H9 (cell line): ENCODE data around the gene PHACTR4. TPM values are rescaled to one million over a fixed set of nuclear protein-coding genes. Genes with fewer than 3 reads are reported as not detected.

Experiments
- DNase-seq: peaks from one replicate; pipeline ENCODE4 v3.0.0-alpha.2; 2017
- H2AFZ ChIP-seq: one replicate; pipeline ENCODE4 v1.6.1; 2013; ENCODE audit warnings: mild to moderate bottlenecking, low read length, control low read depth, moderate library complexity
- H2AK5ac ChIP-seq: 2 replicates; pipeline ENCODE4 v1.6.1; 2013; ENCODE audit warnings: low read length, control low read depth, mixed read lengths; ENCODE audit not compliant: insufficient read length
- H2BK120ac ChIP-seq: one replicate; pipeline ENCODE4 v1.6.1; 2013; ENCODE audit warnings: low read depth, mild to moderate bottlenecking, low read length, control low read depth, inconsistent platforms; ENCODE audit not compliant: poor library complexity, severe bottlenecking
- H2BK12ac ChIP-seq: 2 replicates; pipeline ENCODE4 v1.6.1; 2013; ENCODE audit warnings: low read length, control low read depth, mixed read lengths, low read depth; ENCODE audit not compliant: insufficient read length
- H2BK15ac ChIP-seq: 2 replicates; pipeline ENCODE4 v1.6.1; 2013; ENCODE audit warnings: low read depth, low read length, control low read depth
- H2BK20ac ChIP-seq: one replicate; pipeline ENCODE4 v1.6.1; 2013; ENCODE audit warnings: low read depth, mild to moderate bottlenecking, low read length, control low read depth, inconsistent platforms; ENCODE audit not compliant: poor library complexity, severe bottlenecking
- H2BK5ac ChIP-seq: 2 replicates; pipeline ENCODE4 v1.6.1; 2013; ENCODE audit warnings: low read length, control low read depth, mixed read lengths; ENCODE audit not compliant: insufficient read length
- H3K14ac ChIP-seq: 2 replicates; pipeline ENCODE4 v1.6.1; 2013; ENCODE audit warnings: low read length, control low read depth; ENCODE audit not compliant: insufficient read depth
- H3K18ac ChIP-seq: 2 replicates; pipeline ENCODE4 v1.6.1; 2013; ENCODE audit warnings: low read depth, mild to moderate bottlenecking, mixed read lengths, low read length, control low read depth; ENCODE audit not compliant: insufficient read length
- H3K23ac ChIP-seq: 2 replicates; pipeline ENCODE4 v1.6.1; 2013; ENCODE audit warnings: low read length, control low read depth, mixed read lengths, low read depth; ENCODE audit not compliant: insufficient read length
- H3K23me2 ChIP-seq: 2 replicates; pipeline ENCODE4 v1.6.1; 2013; ENCODE audit warnings: low read depth, mild to moderate bottlenecking, mixed read lengths, low read length, control low read depth; ENCODE audit not compliant: insufficient read length, poor library complexity, severe bottlenecking
- H3K27ac ChIP-seq: 2 replicates; pipeline ENCODE4 v1.5.1; 2013; ENCODE audit warnings: low read length, control low read depth, mixed read lengths, low read depth; ENCODE audit not compliant: insufficient read length
- H3K27me3 ChIP-seq: 2 replicates; pipeline ENCODE4 v1.6.1; 2013; ENCODE audit warnings: low read length, control low read depth, inconsistent platforms; ENCODE audit not compliant: insufficient read depth
- H3K4ac ChIP-seq: 2 replicates; pipeline ENCODE4 v1.6.1; 2013; ENCODE audit warnings: low read depth, mild to moderate bottlenecking, control low read depth, inconsistent platforms, low read length, moderate library complexity
- H3K4me1 ChIP-seq: 2 replicates; pipeline ENCODE4 v1.6.1; 2013; ENCODE audit warnings: low read length, control low read depth, inconsistent platforms; ENCODE audit not compliant: insufficient read depth
- H3K4me2 ChIP-seq: 2 replicates; pipeline ENCODE4 v1.6.1; 2013; ENCODE audit warnings: low read length, control low read depth, mixed read lengths; ENCODE audit not compliant: insufficient read length, insufficient read depth
- H3K56ac ChIP-seq: 2 replicates; pipeline ENCODE4 v1.6.1; 2013; ENCODE audit warnings: low read depth, mild to moderate bottlenecking, mixed read lengths, low read length, control low read depth; ENCODE audit not compliant: insufficient read length
- H3K79me1 ChIP-seq: 2 replicates; pipeline ENCODE4 v1.6.1; 2013; ENCODE audit warnings: low read depth, mild to moderate bottlenecking, moderate library complexity, low read length, control low read depth, inconsistent platforms; ENCODE audit not compliant: insufficient read depth, poor library complexity, severe bottlenecking
- H3K79me2 ChIP-seq: 2 replicates; pipeline ENCODE4 v1.6.1; 2013; ENCODE audit warnings: low read length, control low read depth, inconsistent platforms; ENCODE audit not compliant: insufficient read depth
- H3K9ac ChIP-seq: 2 replicates; pipeline ENCODE4 v1.6.1; 2013; ENCODE audit warnings: low read length, control low read depth, mixed read lengths; ENCODE audit not compliant: insufficient read length; ENCODE audit errors: extremely low read depth
- H3K9me3 ChIP-seq: one replicate; pipeline ENCODE4 v1.6.1; 2013; ENCODE audit warnings: low read depth, low read length, inconsistent platforms; ENCODE audit not compliant: control insufficient read depth
- H3T11ph ChIP-seq: one replicate; pipeline ENCODE4 v1.6.1; 2013; ENCODE audit warnings: mild to moderate bottlenecking, low read length, control low read depth, inconsistent platforms
- H4K20me1 ChIP-seq: one replicate; pipeline ENCODE4 v1.6.1; 2013; ENCODE audit not compliant: control insufficient read depth, insufficient read length, insufficient read depth
- H4K5ac ChIP-seq: 2 replicates; pipeline ENCODE4 v1.6.1; 2013; ENCODE audit warnings: low read depth, mild to moderate bottlenecking, mixed read lengths, low read length, control low read depth; ENCODE audit not compliant: insufficient read length
- H4K8ac ChIP-seq: replicated peaks from 2 replicates; pipeline ENCODE4 v1.6.1; 2013; ENCODE audit warnings: low read length, control low read depth, mixed read lengths, low read depth; ENCODE audit not compliant: insufficient read length
- H4K91ac ChIP-seq: 2 replicates; pipeline ENCODE4 v1.6.1; 2013; ENCODE audit warnings: low read depth, mild to moderate bottlenecking, moderate library complexity, mixed read lengths, low read length, control low read depth; ENCODE audit not compliant: insufficient read length
- H3K27ac Mint-ChIP-seq, 3 experiments: 2 replicates in 2 of 3; 3 replicates in 1 of 3; pipeline ENCODE4 v1.8.0; 2020 to 2021; ENCODE audit warnings: mixed read lengths in 3 of 3, mild to moderate bottlenecking in 1 of 3, moderate library complexity in 1 of 3
- H3K27me3 Mint-ChIP-seq: 2 replicates; pipeline ENCODE4 v1.8.0; 2021; ENCODE audit warnings: low read depth, mild to moderate bottlenecking, moderate library complexity, mixed read lengths
- H3K36me3 Mint-ChIP-seq, 3 experiments: 2 replicates in 2 of 3; 3 replicates in 1 of 3; pipeline ENCODE4 v1.8.0; 2020 to 2021; ENCODE audit warnings: low read depth in 3 of 3, mixed read lengths in 3 of 3; ENCODE audit not compliant: insufficient read depth in 1 of 3
- H3K4me1 Mint-ChIP-seq, 2 experiments: 2 replicates each; pipeline ENCODE4 v1.8.0; 2020; ENCODE audit warnings: mixed read lengths in 2 of 2
- H3K4me3 Mint-ChIP-seq, 2 experiments: 2 replicates in 1 of 2; 3 replicates in 1 of 2; pipeline ENCODE4 v1.8.0; 2020 to 2021; ENCODE audit warnings: mild to moderate bottlenecking in 2 of 2, mixed read lengths in 2 of 2, moderate library complexity in 1 of 2
- H3K9me3 Mint-ChIP-seq, 2 experiments: 2 replicates in 1 of 2; 3 replicates in 1 of 2; pipeline ENCODE4 v1.8.0; 2020; ENCODE audit warnings: mild to moderate bottlenecking in 2 of 2, mixed read lengths in 2 of 2, moderate library complexity in 1 of 2
- WGBS: extraction: QIAGEN DNeasy Blood & Tissue Kit; methylation state at CpG from one replicate; pipeline ENCODE4 v1.1.7; 2013; ENCODE audit warnings: missing lambda C conversion rate, low lambda C conversion rate, mixed read lengths; ENCODE audit not compliant: insufficient read length; ENCODE audit errors: extremely low coverage; 5-methylcytosine and 5-hydroxymethylcytosine counted together
- total RNA-seq: library from RNA; stranded (reverse); gene quantifications from 2 replicates; pipeline ENCODE4 v1.2.1, GENCODE V29; 2021
- TF ChIP-seq, protein P1 (sequence below): fragments of 200-600 bp; sonication (generic); conservative IDR thresholded peaks from 3 replicates; pipeline ENCODE4 v1.8.0; 2021; ENCODE audit warnings: antibody characterized with exemption, mild to moderate bottlenecking

The PHACTR4 gene
- total RNA-seq, 1 experiment from 2014 or later = 54.0 TPM

DNA sequence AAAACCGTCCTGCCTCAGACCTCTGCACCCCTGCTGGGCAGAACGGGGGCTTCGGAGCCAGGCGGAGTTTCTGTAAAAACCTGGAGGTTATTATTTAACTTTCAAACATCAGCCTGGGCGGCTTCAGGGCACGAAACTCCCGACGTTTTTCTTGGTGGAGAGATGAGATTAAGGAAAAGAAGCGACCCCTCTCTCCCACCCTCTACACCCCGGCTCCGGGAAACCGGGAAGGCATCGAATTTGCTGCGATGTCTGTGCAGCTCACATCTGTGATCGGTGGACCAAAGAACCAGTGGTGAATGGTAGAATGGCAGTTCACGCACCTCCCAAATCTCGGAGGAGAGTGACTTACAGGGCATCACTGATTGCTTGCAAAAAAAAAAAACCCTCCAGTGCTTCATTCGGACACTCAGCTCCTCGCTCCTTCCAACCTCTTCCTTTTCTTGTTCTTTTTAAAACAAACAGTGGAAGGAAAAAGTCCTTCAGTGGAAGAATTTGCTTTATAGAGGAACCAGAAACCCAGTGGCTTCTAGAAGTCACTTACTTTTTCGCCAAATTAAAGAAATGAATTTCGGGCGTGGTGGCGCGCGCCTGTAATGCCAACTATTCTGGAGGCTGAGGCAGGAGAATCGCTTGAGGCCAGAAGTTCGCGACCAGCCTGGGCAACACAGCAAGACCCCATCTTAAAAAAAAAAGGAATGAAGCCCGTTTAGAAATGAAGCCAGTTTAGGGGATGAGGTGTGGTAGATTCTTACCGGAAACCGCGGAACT lies 884 bp downstream of the PHACTR4 start:
- Histone ChIP-seq H3K56ac (no peak overlapping the region), H2AK5ac (no peak overlapping the region), H2BK12ac (no peak overlapping the region), H4K8ac (no peak overlapping the region), H2BK15ac (no peak overlapping the region), H3K4me2 (peak overlapping the region; percentile 79), H2AFZ (no peak overlapping the region), H4K20me1 (no peaks in the 10 kb centered on the region), H3K27me3 (no peaks in the 10 kb centered on the region), H2BK5ac (no peak overlapping the region), H3K23ac (no peak overlapping the region), H4K91ac (no peak overlapping the region), H3K4me1 (no peaks in the 10 kb centered on the region), H3K9me3 (no peaks in the 10 kb centered on the region), H3K79me2 (peaks cover 15% of the 10 kb centered on the region; the same call in 1 of the 2 replicates), H2BK120ac (no peak overlapping the region), H3K4ac (no peak overlapping the region), H2BK20ac (no peak overlapping the region), H3K27ac (peak overlapping the region; percentile 3), H3K79me1 (no peaks in the 10 kb centered on the region), H3T11ph (no peak overlapping the region), H4K5ac (no peak overlapping the region), H3K14ac (peak overlapping the region; percentile 67), H3K23me2 (no peaks in the 10 kb centered on the region), H3K18ac (peak overlapping the region; percentile 91), H3K9ac (peak overlapping the region; percentile 77)
- no peak for DNase-seq
- Mint-ChIP-seq H3K9me3 (no peaks in the 10 kb centered on the region), H3K4me3 (peak overlapping the region; percentile 94 to 97), H3K4me1 (peaks cover 24% of the 10 kb centered on the region in 2 experiments), H3K27ac (peak overlapping the region; percentile 97 to 99 (median 97)), H3K36me3 (peaks cover 2 to 9% (median 8%) of the 10 kb centered on the region in 3 experiments; a peak in 5 of 7 replicates), H3K27me3 (no peaks in the 10 kb centered on the region)
- whole genome bisulfite sequencing = no CpG with 5 or more reads among the region's 32 CpGs
- TF ChIP-seq, protein P1, sequence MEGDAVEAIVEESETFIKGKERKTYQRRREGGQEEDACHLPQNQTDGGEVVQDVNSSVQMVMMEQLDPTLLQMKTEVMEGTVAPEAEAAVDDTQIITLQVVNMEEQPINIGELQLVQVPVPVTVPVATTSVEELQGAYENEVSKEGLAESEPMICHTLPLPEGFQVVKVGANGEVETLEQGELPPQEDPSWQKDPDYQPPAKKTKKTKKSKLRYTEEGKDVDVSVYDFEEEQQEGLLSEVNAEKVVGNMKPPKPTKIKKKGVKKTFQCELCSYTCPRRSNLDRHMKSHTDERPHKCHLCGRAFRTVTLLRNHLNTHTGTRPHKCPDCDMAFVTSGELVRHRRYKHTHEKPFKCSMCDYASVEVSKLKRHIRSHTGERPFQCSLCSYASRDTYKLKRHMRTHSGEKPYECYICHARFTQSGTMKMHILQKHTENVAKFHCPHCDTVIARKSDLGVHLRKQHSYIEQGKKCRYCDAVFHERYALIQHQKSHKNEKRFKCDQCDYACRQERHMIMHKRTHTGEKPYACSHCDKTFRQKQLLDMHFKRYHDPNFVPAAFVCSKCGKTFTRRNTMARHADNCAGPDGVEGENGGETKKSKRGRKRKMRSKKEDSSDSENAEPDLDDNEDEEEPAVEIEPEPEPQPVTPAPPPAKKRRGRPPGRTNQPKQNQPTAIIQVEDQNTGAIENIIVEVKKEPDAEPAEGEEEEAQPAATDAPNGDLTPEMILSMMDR = no peak
